GM18861 (cell line): Measurements from ENCODE around the gene ADGRB2.

Experiments used
- ATAC-seq: cut with Tn5 transposase; IDR thresholded peaks from one replicate; pipeline ENCODE4 v1.9.1; 2021; ENCODE audit not compliant: unreplicated experiment

ADGRB2 gene

GRCh38 chr1:31765516-31765915 is 1.4 kb upstream of the ADGRB2 start:
- no peak for ATAC-seq

GRCh38 chr1:31765041-31765467 is 914 bp upstream of the ADGRB2 start:
- no peak for ATAC-seq

- ATAC-seq = no peak
Measured at GRCh38 chr1:31763671-31764311, 349 bp downstream of the ADGRB2 start.

GRCh38 chr1:31762726-31763670 is 1.1 kb downstream of the ADGRB2 start:
- ATAC-seq = no peak

GRCh38 chr1:31762323-31762722 is 1.8 kb downstream of the ADGRB2 start:
- ATAC-seq = no peak

- ATAC-seq = no peak
Measured at GRCh38 chr1:31761883-31762282, 2.3 kb downstream of the ADGRB2 start.

- no peak for ATAC-seq
Measured at GRCh38 chr1:31760471-31761470, 3.4 kb downstream of the ADGRB2 start.

- no peak for ATAC-seq
Measured at GRCh38 chr1:31759298-31760023, 4.7 kb downstream of the ADGRB2 start.

GRCh38 chr1:31758823-31759222 is 5.3 kb downstream of the ADGRB2 start:
- ATAC-seq = no peak

GRCh38 chr1:31757989-31758388 is 6.2 kb downstream of the ADGRB2 start:
- no peak for ATAC-seq

GRCh38 chr1:31757204-31757679 is 6.9 kb downstream of the ADGRB2 start:
- no peak for ATAC-seq

- no peak for ATAC-seq
Measured at GRCh38 chr1:31756578-31756977, 7.6 kb downstream of the ADGRB2 start.

- ATAC-seq = no peak
Measured at GRCh38 chr1:31755850-31756492, 8.2 kb downstream of the ADGRB2 start.

GRCh38 chr1:31755197-31755611 is 8.9 kb downstream of the ADGRB2 start:
- ATAC-seq = no peak

- no peak for ATAC-seq
Measured at GRCh38 chr1:31754397-31754796, 9.7 kb downstream of the ADGRB2 start.

- no peak for ATAC-seq
Measured at GRCh38 chr1:31753707-31754349, 10.3 kb downstream of the ADGRB2 start.

GRCh38 chr1:31752952-31753475 is 11.1 kb downstream of the ADGRB2 start:
- ATAC-seq = no peak

- ATAC-seq = no peak
Measured at GRCh38 chr1:31752258-31752657, 11.9 kb downstream of the ADGRB2 start.

GRCh38 chr1:31751822-31752241 is 12.3 kb downstream of the ADGRB2 start:
- ATAC-seq = no peak
